Activated naive CD4-positive, alpha-beta T cell treated with anti-CD3 and anti-CD28 coated beads, Interleukin-2, amount 50 U/mL, for 72 hours (primary cell): ENCODE data around the gene KIF1A. TPM values are rescaled to one million over a fixed set of nuclear protein-coding genes. Genes with fewer than 3 reads are reported as not detected.

Experiments
- ATAC-seq, 2 donors: fragments of 150-1000 bp; cut with Tn5 transposase; 2 replicates each; pipeline ENCODE4 v1.10.0; 2021; ENCODE audit warnings: mild to moderate bottlenecking in 2 of 2, moderate library complexity in 2 of 2
- DNase-seq, 2 donors: peaks; one replicate each; pipeline ENCODE4 v3.0.0; 2021 to 2022; ENCODE audit warnings: low spot score in 2 of 2
- H3K27ac Mint-ChIP-seq, 2 donors: one replicate each; pipeline ENCODE4 v1.8.0; 2022; ENCODE audit warnings: mild to moderate bottlenecking in 2 of 2, mixed read lengths in 2 of 2
- H3K36me3 Mint-ChIP-seq, 2 donors: one replicate each; pipeline ENCODE4 v1.8.0; 2022; ENCODE audit warnings: mixed read lengths in 2 of 2
- H3K9me3 Mint-ChIP-seq, 2 donors: one replicate each; pipeline ENCODE4 v1.8.0; 2022; ENCODE audit warnings: mixed read lengths in 2 of 2
- total RNA-seq, 2 donors: library from RNA; stranded (reverse); gene quantifications; one replicate each; pipeline ENCODE4 v1.2.3, GENCODE V29; 2022

The KIF1A gene
- total RNA-seq, 2 donors from 2014 or later = 2.1 to 6.6 TPM

- H3K27ac Mint-ChIP-seq = no peak overlapping the region
Measured at GRCh38 chr2:240796543-240797499, 23.2 kb downstream of the KIF1A start.

GRCh38 chr2:240795916-240796510 is 24.0 kb downstream of the KIF1A start:
- no peaks in the 10 kb centered on the region for H3K9me3 Mint-ChIP-seq
- no peak overlapping the region for H3K27ac Mint-ChIP-seq
- ATAC-seq = no peak
- no peak for DNase-seq
- H3K36me3 Mint-ChIP-seq = no peaks in the 10 kb centered on the region

More at GRCh38 chr2:240796543-240797499, 23.2 kb downstream of the KIF1A start:
- Mint-ChIP-seq H3K36me3 (no peaks in the 10 kb centered on the region), H3K9me3 (no peaks in the 10 kb centered on the region)
- ATAC-seq = no peak
- no peak for DNase-seq

GRCh38 chr2:240795454-240795853 is 24.6 kb downstream of the KIF1A start:
- no peak for DNase-seq

GRCh38 chr2:240794178-240794721 is 25.8 kb downstream of the KIF1A start:
- DNase-seq (no peak), ATAC-seq (no peak)
- H3K36me3 Mint-ChIP-seq = no peaks in the 10 kb centered on the region
- H3K9me3 Mint-ChIP-seq = no peaks in the 10 kb centered on the region
- no peak overlapping the region for H3K27ac Mint-ChIP-seq

More at GRCh38 chr2:240795454-240795853, 24.6 kb downstream of the KIF1A start:
- Mint-ChIP-seq H3K9me3 (no peaks in the 10 kb centered on the region), H3K27ac (no peak overlapping the region), H3K36me3 (no peaks in the 10 kb centered on the region)
- ATAC-seq = no peak

- no peak for ATAC-seq
- peak in 1 of 2 donors; percentile 39 for DNase-seq
- Mint-ChIP-seq H3K9me3 (no peaks in the 10 kb centered on the region), H3K27ac (no peak overlapping the region), H3K36me3 (no peaks in the 10 kb centered on the region)
Measured at GRCh38 chr2:240793313-240794177, 26.5 kb downstream of the KIF1A start.

GRCh38 chr2:240792629-240793312 is 27.2 kb downstream of the KIF1A start:
- ATAC-seq (no peak), DNase-seq (no peak)
- Mint-ChIP-seq H3K9me3 (no peaks in the 10 kb centered on the region), H3K36me3 (no peaks in the 10 kb centered on the region), H3K27ac (no peak overlapping the region)

- DNase-seq (no peak), ATAC-seq (no peak)
- Mint-ChIP-seq H3K9me3 (no peaks in the 10 kb centered on the region), H3K27ac (no peak overlapping the region), H3K36me3 (no peaks in the 10 kb centered on the region)
Measured at GRCh38 chr2:240791821-240792628, 28.0 kb downstream of the KIF1A start.

GRCh38 chr2:240791221-240791800 is 28.7 kb downstream of the KIF1A start:
- no peaks in the 10 kb centered on the region for H3K36me3 Mint-ChIP-seq
- DNase-seq = no peak
- no peaks in the 10 kb centered on the region for H3K9me3 Mint-ChIP-seq
- no peak for ATAC-seq
- no peak overlapping the region for H3K27ac Mint-ChIP-seq

GRCh38 chr2:240790370-240791220 is 29.4 kb downstream of the KIF1A start:
- Mint-ChIP-seq H3K36me3 (no peaks in the 10 kb centered on the region), H3K9me3 (no peaks in the 10 kb centered on the region), H3K27ac (no peak overlapping the region)
- no peak for ATAC-seq
- peak in 1 of 2 donors; percentile 26 for DNase-seq

- Mint-ChIP-seq H3K36me3 (no peaks in the 10 kb centered on the region), H3K27ac (no peak overlapping the region), H3K9me3 (no peaks in the 10 kb centered on the region)
- DNase-seq (peak in 1 of 2 donors; percentile 41), ATAC-seq (peak in 1 of 2 donors; percentile 21)
Measured at GRCh38 chr2:240789501-240790369, 30.3 kb downstream of the KIF1A start.

- H3K36me3 Mint-ChIP-seq = no peaks in the 10 kb centered on the region
- DNase-seq = no peak
Measured at GRCh38 chr2:240789051-240789453, 31.0 kb downstream of the KIF1A start.

GRCh38 chr2:240788482-240788881 is 31.5 kb downstream of the KIF1A start:
- ATAC-seq = no peak
- H3K27ac Mint-ChIP-seq = no peak overlapping the region
- no peak for DNase-seq
- no peaks in the 10 kb centered on the region for H3K9me3 Mint-ChIP-seq
- H3K36me3 Mint-ChIP-seq = no peaks in the 10 kb centered on the region

More at GRCh38 chr2:240789051-240789453, 31.0 kb downstream of the KIF1A start:
- ATAC-seq = no peak
- no peaks in the 10 kb centered on the region for H3K9me3 Mint-ChIP-seq
- H3K27ac Mint-ChIP-seq = no peak overlapping the region
